ENCODE measurements around the gene NUP37. TPM values are rescaled to one million over a fixed set of nuclear protein-coding genes. Genes with fewer than 3 reads are reported as not detected.
"Not testable (repeated sequence)": the region's sequence is repeated elsewhere in the genome, so short reads cannot be mapped to it uniquely, and the experiment has no call there.

NUP37 gene
- total RNA-seq, 1 experiment from 2014 or later, result 77.5 TPM

- H2AFZ ChIP-seq (ENCODE audit: low read depth, low read length, poor library complexity, severe bottlenecking); DNase-seq (ENCODE audit: low read depth, low spot score); ATAC-seq; H3K9me2 ChIP-seq (ENCODE audit: insufficient read depth); H3K4me2 ChIP-seq (ENCODE audit: low read length); POLR2A ChIA-PET; BruUV-seq (replicated peaks); H3K79me2 ChIP-seq (ENCODE audit: insufficient read depth, low read length); H3K27me3 ChIP-seq (ENCODE audit: insufficient read depth, low read length); RAD21 ChIA-PET (ENCODE audit: low non-redundant PET in 1 of 2, low total read pairs in 2 of 2, uncharacterized antibody in 2 of 2, unreplicated experiment in 2 of 2); H3K9ac ChIP-seq (ENCODE audit: low read length); H3K4me3 ChIP-seq (replicated peaks in 1 of 2; ENCODE audit: low read depth in 1 of 2, low read length in 2 of 2); intact Hi-C loops (cut with micrococcal nuclease); H3K4me1 ChIP-seq (ENCODE audit: control insufficient read depth in 1 of 2, insufficient read depth in 2 of 2, low read length in 2 of 2); H3K9me3 ChIP-seq (ENCODE audit: control insufficient read depth in 1 of 2, insufficient read depth in 1 of 2, low read depth in 1 of 2, low read length in 2 of 2); CTCF ChIA-PET; H4K20me1 ChIP-seq (ENCODE audit: insufficient read depth); H3K27ac ChIP-seq (ENCODE audit: low read depth, low read length): not testable (repeated sequence)
- H3K36me3 ChIP-seq (ENCODE audit: control insufficient read depth in 1 of 2, insufficient read depth in 2 of 2, low read length in 2 of 2), result peaks cover 3 to 16% of the 10 kb centered on the region in 2 experiments; a peak in 2 of 4 replicates
Measured at GRCh38 chr12:102089228-102089835, 30.6 kb downstream of the NUP37 start.

- H3K27ac ChIP-seq (ENCODE audit: low read depth, low read length), result no peak overlapping the region
- ChIA-PET RAD21 (ENCODE audit: low non-redundant PET in 1 of 2, low total read pairs in 2 of 2, uncharacterized antibody in 2 of 2, unreplicated experiment in 2 of 2) (no interaction called here), POLR2A (no interaction called here), CTCF (no interaction called here)
- intact Hi-C loops (cut with micrococcal nuclease), result no loop called here
- no peaks in the 10 kb centered on the region for H3K79me2 ChIP-seq (ENCODE audit: insufficient read depth, low read length)
- ATAC-seq (no peak), DNase-seq (ENCODE audit: low read depth, low spot score) (no peak)
- H3K9ac ChIP-seq (ENCODE audit: low read length), result no peak overlapping the region
- no peaks in the 10 kb centered on the region for H3K9me2 ChIP-seq (ENCODE audit: insufficient read depth)
- BruUV-seq (replicated peaks), result no TSS peak
- peaks cover 21 to 26% of the 10 kb centered on the region in 2 experiments; a peak in 3 of 4 replicates for H3K36me3 ChIP-seq (ENCODE audit: control insufficient read depth in 1 of 2, insufficient read depth in 2 of 2, low read length in 2 of 2)
- TF ChIP-seq ATF3 (IDR thresholded peaks at IDR 0.05) (no peak), RAD21 (IDR thresholded peaks at IDR 0.05; ENCODE audit: low read depth) (no peak), ZFX (IDR thresholded peaks at IDR 0.05) (no peak), CEBPB (IDR thresholded peaks at IDR 0.05; ENCODE audit: low read depth) (no peak)
- H3K4me3 ChIP-seq (replicated peaks in 1 of 2; ENCODE audit: low read depth in 1 of 2, low read length in 2 of 2), result no peak overlapping the region
- H4K20me1 ChIP-seq (ENCODE audit: insufficient read depth), result no peaks in the 10 kb centered on the region
- no peaks in the 10 kb centered on the region for H3K4me1 ChIP-seq (ENCODE audit: control insufficient read depth in 1 of 2, insufficient read depth in 2 of 2, low read length in 2 of 2)
- no peaks in the 10 kb centered on the region for H3K27me3 ChIP-seq (ENCODE audit: insufficient read depth, low read length)
- no peak overlapping the region for H3K4me2 ChIP-seq (ENCODE audit: low read length)
- H3K9me3 ChIP-seq (ENCODE audit: control insufficient read depth in 1 of 2, insufficient read depth in 1 of 2, low read depth in 1 of 2, low read length in 2 of 2), result no peaks in the 10 kb centered on the region
- H2AFZ ChIP-seq (ENCODE audit: low read depth, low read length, poor library complexity, severe bottlenecking), result no peak overlapping the region
Measured at GRCh38 chr12:102080842-102081241, 39.1 kb downstream of the NUP37 start.

- H3K4me3 ChIP-seq (replicated peaks in 1 of 2; ENCODE audit: low read depth in 1 of 2, low read length in 2 of 2); H3K27me3 ChIP-seq (ENCODE audit: insufficient read depth, low read length); H2AFZ ChIP-seq (ENCODE audit: low read depth, low read length, poor library complexity, severe bottlenecking); intact Hi-C loops (cut with micrococcal nuclease); H3K4me2 ChIP-seq (ENCODE audit: low read length); BruUV-seq (replicated peaks); H3K79me2 ChIP-seq (ENCODE audit: insufficient read depth, low read length); ATAC-seq; CTCF ChIA-PET; RAD21 ChIA-PET (ENCODE audit: low non-redundant PET in 1 of 2, low total read pairs in 2 of 2, uncharacterized antibody in 2 of 2, unreplicated experiment in 2 of 2); H3K9me2 ChIP-seq (ENCODE audit: insufficient read depth); POLR2A ChIA-PET; H3K9ac ChIP-seq (ENCODE audit: low read length); H3K9me3 ChIP-seq (ENCODE audit: control insufficient read depth in 1 of 2, insufficient read depth in 1 of 2, low read depth in 1 of 2, low read length in 2 of 2); H4K20me1 ChIP-seq (ENCODE audit: insufficient read depth); H3K27ac ChIP-seq (ENCODE audit: low read depth, low read length); H3K4me1 ChIP-seq (ENCODE audit: control insufficient read depth in 1 of 2, insufficient read depth in 2 of 2, low read length in 2 of 2); DNase-seq (ENCODE audit: low read depth, low spot score): not testable (repeated sequence)
- H3K36me3 ChIP-seq (ENCODE audit: control insufficient read depth in 1 of 2, insufficient read depth in 2 of 2, low read length in 2 of 2), result peaks cover 11 to 12% of the 10 kb centered on the region in 2 experiments; a peak in 3 of 4 replicates
Measured at GRCh38 chr12:102072092-102072491, 47.8 kb downstream of the NUP37 start.

Measured in HCT116 (cell line).